Loucy (cell line): ENCODE data around the gene TGOLN2.
A peak's percentile ranks its signal among the peaks of the same experiment; 100 is the strongest.

ENCODE experiments used
- H2AFZ ChIP-seq: fragments of 200-600 bp; sonication (generic); 2 replicates; pipeline ENCODE4 v1.6.0; 2016; ENCODE audit warnings: antibody characterized with exemption, mild to moderate bottlenecking, low read length, moderate library complexity
- H3F3A ChIP-seq: fragments of 200-600 bp; 2 replicates; pipeline ENCODE4 v1.6.0; 2016; ENCODE audit warnings: antibody characterized with exemption, low read depth, mild to moderate bottlenecking
- H3K27me3 ChIP-seq: fragments of 200-600 bp; sonication (generic); 2 replicates; pipeline ENCODE4 v1.6.1; 2014; ENCODE audit warnings: low read length, mild to moderate bottlenecking; ENCODE audit not compliant: insufficient read depth, poor library complexity, severe bottlenecking
- H3K36me3 ChIP-seq: fragments of 200-600 bp; sonication (generic); 2 replicates; pipeline ENCODE4 v1.6.1; 2016; ENCODE audit warnings: low read length; ENCODE audit not compliant: insufficient read depth
- H3K4me1 ChIP-seq: fragments of 200-600 bp; sonication (generic); 2 replicates; pipeline ENCODE4 v1.5.1; 2014; ENCODE audit warnings: low read length, mild to moderate bottlenecking; ENCODE audit not compliant: insufficient read depth, poor library complexity, severe bottlenecking
- H3K4me2 ChIP-seq: fragments of 200-600 bp; sonication (generic); 2 replicates; pipeline ENCODE4 v1.6.0; 2014; ENCODE audit warnings: antibody characterized with exemption, low read length, low read depth, mild to moderate bottlenecking; ENCODE audit not compliant: poor library complexity, severe bottlenecking
- H3K4me3 ChIP-seq: fragments of 200-600 bp; sonication (generic); 2 replicates; pipeline ENCODE4 v1.5.1; 2014; ENCODE audit warnings: low read length, mild to moderate bottlenecking, mixed read lengths; ENCODE audit not compliant: poor library complexity, severe bottlenecking
- H3K79me2 ChIP-seq: fragments of 200-600 bp; sonication (generic); 2 replicates; pipeline ENCODE4 v1.6.1; 2014; ENCODE audit warnings: low read length; ENCODE audit not compliant: insufficient read depth
- H3K9ac ChIP-seq: fragments of 200-600 bp; sonication (generic); 2 replicates; pipeline ENCODE4 v1.6.0; 2014; ENCODE audit warnings: mild to moderate bottlenecking, low read depth, low read length, moderate library complexity; ENCODE audit not compliant: poor library complexity, severe bottlenecking
- H3K9me2 ChIP-seq: fragments of 200-600 bp; sonication (generic); replicated peaks from 2 replicates; pipeline ENCODE4 v1.6.1; 2016; ENCODE audit warnings: low read depth, low read length, mixed read lengths
- H3K9me3 ChIP-seq: fragments of 200-600 bp; sonication (generic); 2 replicates; pipeline ENCODE4 v1.6.1; 2014; ENCODE audit warnings: mild to moderate bottlenecking, antibody characterized with exemption, low read length, low read depth; ENCODE audit not compliant: insufficient read depth
- H4K20me1 ChIP-seq: fragments of 200-600 bp; sonication (generic); 2 replicates; pipeline ENCODE4 v1.6.0; 2014; ENCODE audit warnings: antibody characterized with exemption, low read length, mild to moderate bottlenecking; ENCODE audit not compliant: insufficient read depth, poor library complexity, severe bottlenecking
- EZH2phosphoT487 ChIP-seq: fragments of 200-600 bp; IDR thresholded peaks from 2 replicates; pipeline ENCODE4 v1.6.1; 2018; ENCODE audit warnings: antibody characterized with exemption, mild to moderate bottlenecking, moderate library complexity, borderline replicate concordance
- TF ChIP-seq, protein P1 (sequence below): fragments of 200-600 bp; sonication (generic); conservative IDR thresholded peaks from 2 replicates; pipeline ENCODE4 v1.5.1; 2014; ENCODE audit warnings: mild to moderate bottlenecking, antibody characterized with exemption, low read length

TGOLN2 gene

DNA sequence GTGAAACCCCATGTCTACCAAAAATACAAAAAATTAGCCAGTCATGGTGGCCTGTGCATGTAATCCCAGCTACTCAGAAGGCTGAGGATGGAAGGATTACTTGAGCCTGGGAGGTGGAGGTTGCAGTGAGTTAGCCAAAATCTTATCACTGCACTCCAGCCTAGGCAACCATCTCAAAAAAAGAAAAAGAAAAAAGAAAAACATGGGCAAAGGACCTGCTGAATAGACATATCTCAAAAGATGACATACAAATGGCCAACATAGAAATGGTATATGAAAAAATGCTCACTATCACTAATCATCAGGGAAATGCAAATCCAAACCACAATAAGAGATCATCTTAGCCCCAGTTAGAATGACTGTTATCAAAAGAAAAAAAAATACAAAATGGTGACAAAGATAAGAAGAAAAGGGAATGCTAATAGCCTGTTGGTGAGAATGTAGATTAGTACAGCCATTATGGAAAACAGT, 1.4 kb upstream of the TGOLN2 start:
- Histone ChIP-seq H3K9ac (peak overlapping the region; percentile 90), H3K4me3 (peak overlapping the region; percentile 82), H3F3A (no peaks in the 10 kb centered on the region), H4K20me1 (peaks cover 33% of the 10 kb centered on the region), H3K36me3 (peaks cover 8% of the 10 kb centered on the region; the same call in 1 of the 2 replicates), H3K4me2 (peak overlapping the region; percentile 66), H3K9me2 (no peaks in the 10 kb centered on the region), H2AFZ (no peak overlapping the region), H3K79me2 (peaks cover 45% of the 10 kb centered on the region), H3K9me3 (no peaks in the 10 kb centered on the region), H3K4me1 (peaks cover 26% of the 10 kb centered on the region), H3K27me3 (no peaks in the 10 kb centered on the region)
- no peak for TF ChIP-seq EZH2phosphoT487
- TF ChIP-seq, protein P1, sequence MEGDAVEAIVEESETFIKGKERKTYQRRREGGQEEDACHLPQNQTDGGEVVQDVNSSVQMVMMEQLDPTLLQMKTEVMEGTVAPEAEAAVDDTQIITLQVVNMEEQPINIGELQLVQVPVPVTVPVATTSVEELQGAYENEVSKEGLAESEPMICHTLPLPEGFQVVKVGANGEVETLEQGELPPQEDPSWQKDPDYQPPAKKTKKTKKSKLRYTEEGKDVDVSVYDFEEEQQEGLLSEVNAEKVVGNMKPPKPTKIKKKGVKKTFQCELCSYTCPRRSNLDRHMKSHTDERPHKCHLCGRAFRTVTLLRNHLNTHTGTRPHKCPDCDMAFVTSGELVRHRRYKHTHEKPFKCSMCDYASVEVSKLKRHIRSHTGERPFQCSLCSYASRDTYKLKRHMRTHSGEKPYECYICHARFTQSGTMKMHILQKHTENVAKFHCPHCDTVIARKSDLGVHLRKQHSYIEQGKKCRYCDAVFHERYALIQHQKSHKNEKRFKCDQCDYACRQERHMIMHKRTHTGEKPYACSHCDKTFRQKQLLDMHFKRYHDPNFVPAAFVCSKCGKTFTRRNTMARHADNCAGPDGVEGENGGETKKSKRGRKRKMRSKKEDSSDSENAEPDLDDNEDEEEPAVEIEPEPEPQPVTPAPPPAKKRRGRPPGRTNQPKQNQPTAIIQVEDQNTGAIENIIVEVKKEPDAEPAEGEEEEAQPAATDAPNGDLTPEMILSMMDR = no peak

DNA sequence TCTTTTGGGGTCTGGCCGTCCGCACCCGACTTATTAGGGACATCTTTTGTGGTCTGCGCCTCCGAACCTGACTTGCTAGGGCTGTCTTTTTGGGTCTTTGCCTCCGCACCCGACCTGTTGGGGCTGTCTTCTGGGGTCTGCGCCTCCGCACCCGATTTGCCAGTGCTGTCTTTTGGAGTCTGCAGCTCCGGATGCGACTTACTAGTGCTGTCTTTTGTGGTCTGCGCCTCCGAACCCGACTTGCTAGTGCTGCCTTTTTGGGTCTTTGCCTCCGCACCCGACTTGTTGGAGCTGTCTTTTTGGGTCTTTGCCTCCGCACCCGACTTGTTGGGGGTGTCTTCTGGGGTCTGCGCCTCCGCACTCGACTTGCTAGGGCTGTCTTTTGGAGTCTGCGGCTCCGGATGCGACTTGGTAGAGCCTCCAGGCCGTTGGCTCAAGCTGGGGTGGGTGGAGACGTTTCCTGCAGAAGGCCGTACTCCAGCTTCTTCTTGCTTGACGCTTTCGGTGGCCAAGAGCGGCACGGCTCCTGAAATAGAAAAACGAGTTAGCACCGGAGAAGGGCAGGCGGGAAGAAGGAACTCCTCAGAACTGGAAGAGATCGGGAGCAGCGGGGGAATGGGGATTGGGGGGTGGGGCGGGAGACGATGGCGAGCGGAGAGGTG, 498 bp downstream of the TGOLN2 start:
- no peaks in the 10 kb centered on the region for H3F3A ChIP-seq
- peaks cover 65% of the 10 kb centered on the region for H3K79me2 ChIP-seq
- H3K4me3 ChIP-seq = peak overlapping the region; percentile 82
- H3K9me3 ChIP-seq = no peaks in the 10 kb centered on the region
- peaks cover 40% of the 10 kb centered on the region for H3K4me1 ChIP-seq
- H2AFZ ChIP-seq = no peak overlapping the region
- H3K27me3 ChIP-seq = no peaks in the 10 kb centered on the region
- peak overlapping the region; percentile 90 for H3K9ac ChIP-seq
- no peak for TF ChIP-seq EZH2phosphoT487
- TF ChIP-seq, protein P1 = no peak
- H4K20me1 ChIP-seq = peaks cover 50% of the 10 kb centered on the region
- H3K4me2 ChIP-seq = peak overlapping the region; percentile 98
- H3K9me2 ChIP-seq = no peaks in the 10 kb centered on the region
- H3K36me3 ChIP-seq = peaks cover 24% of the 10 kb centered on the region; the same call in 1 of the 2 replicates

DNA sequence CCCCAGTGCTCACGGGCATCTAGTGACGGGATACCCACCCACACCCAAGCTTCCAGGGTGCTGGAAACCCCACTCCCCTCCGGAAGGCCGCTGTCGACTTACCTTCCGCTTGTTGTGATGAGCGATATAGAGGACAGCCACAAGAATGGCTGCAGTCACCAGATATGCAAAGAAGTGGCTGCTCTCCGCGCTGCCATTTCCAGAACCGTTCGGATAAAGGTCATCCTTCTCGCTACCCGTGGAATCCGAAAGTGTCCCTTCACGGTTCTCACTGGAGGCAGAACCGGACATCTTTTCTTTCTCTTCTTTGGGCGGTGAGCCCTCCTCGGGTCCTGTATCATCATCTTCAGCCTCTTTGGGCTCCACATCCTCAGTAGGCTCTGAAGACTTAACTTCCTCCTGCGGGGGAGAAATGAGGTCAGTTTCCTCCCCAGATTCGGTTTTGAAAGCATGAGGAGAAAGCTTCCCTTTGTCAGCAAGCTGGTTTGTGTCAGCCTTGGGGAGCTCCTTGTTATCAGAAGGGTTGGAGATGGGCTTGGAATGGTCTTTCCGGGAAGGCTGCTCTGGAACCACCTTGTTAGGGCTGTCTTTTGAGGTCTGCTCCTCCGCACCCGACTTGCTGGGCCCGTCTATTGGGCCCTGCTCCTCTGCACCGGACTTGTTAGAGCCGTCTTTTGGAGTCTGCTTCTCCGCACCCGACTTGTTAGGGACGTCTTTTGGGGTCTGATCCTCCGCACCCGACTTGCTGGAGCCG, 1.2 kb downstream of the TGOLN2 start:
- Histone ChIP-seq H3K79me2 (peaks cover 72% of the 10 kb centered on the region), H3K36me3 (peaks cover 31% of the 10 kb centered on the region; the same call in 1 of the 2 replicates), H3F3A (no peaks in the 10 kb centered on the region), H3K9me2 (no peaks in the 10 kb centered on the region), H3K4me3 (peak overlapping the region; percentile 82), H3K4me1 (peaks cover 47% of the 10 kb centered on the region), H4K20me1 (peaks cover 57% of the 10 kb centered on the region), H3K4me2 (peak overlapping the region; percentile 98), H3K9me3 (no peaks in the 10 kb centered on the region), H2AFZ (no peak overlapping the region), H3K27me3 (no peaks in the 10 kb centered on the region), H3K9ac (peak overlapping the region; percentile 90)
- TF ChIP-seq EZH2phosphoT487 = no peak
- TF ChIP-seq, protein P1 = no peak
